Globus pallidus (tissue), 1 donor: ENCODE data around the gene PF4V1.

ENCODE experiments used
- DNase-seq: peaks from one replicate; pipeline ENCODE4 v3.0.0-alpha.2; 2015; ENCODE audit warnings: low spot score

The PF4V1 gene

GRCh38 chr4:73853246-73853704 is at the start of gene PF4V1:
Gene PF4V1 (plus strand): TSS chr4:73853296. CDS start chr4:73853363, 67 bp downstream.
- no peak for DNase-seq

- no peak for DNase-seq
Observed at GRCh38 chr4:73810191-73810590, 42.9 kb upstream of the PF4V1 start.

DNA sequence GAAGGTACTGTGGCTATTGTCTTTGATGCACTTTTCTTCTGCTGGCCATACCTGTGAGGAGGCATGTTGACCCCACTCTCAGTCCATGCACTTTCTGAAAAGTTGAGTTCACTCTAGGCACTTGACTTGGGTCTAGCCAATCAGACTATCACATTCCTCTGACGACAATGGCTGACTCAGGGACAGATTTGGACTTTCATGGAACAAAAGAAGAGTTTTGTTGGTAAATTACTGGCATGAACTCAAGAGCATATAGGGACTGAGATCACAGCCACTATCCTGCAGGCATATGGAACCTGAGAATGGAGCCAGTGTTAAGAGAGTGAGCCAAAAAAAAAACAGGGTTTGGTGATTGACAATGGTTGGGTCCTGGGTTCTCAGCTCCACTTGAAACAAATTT is 41.3 kb upstream of the PF4V1 start:
- no peak for DNase-seq

DNA sequence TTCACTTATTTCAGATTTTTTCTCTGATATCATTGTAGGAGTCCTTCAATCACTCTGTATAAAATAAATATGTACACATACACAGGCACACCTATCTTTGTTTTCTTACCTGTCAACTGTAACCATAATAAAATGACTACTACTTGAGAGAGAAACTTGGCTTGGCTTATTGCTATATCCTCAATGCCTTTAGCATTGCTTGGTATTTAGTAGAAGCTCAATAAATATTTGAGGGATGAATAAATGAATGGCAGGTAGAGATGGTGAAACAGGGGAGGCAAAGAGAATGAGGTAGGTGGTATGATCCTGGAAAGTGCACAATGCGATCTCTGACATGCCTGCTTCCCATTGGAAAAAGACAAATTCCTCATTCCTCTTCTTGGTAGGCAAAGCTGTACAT is 38.4 kb upstream of the PF4V1 start:
- DNase-seq = no peak

DNA sequence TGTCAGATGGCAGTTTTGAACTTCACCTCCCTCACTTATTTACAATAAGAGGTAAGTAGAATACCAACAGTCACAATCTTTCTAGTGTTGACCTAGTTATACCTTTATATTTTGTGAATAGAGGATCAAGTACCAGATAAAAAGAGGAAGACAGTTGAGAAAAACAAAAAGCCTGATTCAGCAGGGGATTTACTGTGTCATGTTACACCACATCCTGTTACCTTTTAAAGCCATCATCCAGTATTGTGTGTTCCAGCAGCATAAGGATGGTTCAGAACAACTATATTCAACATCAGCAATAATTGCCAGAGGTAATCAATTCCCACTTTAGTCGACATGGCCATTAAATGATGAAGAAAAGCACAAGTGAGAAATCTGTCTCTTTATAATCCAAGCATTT is 38.0 kb upstream of the PF4V1 start:
- no peak for DNase-seq

- no peak for DNase-seq
Observed at GRCh38 chr4:73816814-73817213, 36.3 kb upstream of the PF4V1 start.

GRCh38 chr4:73817341-73817740 is 35.8 kb upstream of the PF4V1 start:
- DNase-seq = no peak

DNA sequence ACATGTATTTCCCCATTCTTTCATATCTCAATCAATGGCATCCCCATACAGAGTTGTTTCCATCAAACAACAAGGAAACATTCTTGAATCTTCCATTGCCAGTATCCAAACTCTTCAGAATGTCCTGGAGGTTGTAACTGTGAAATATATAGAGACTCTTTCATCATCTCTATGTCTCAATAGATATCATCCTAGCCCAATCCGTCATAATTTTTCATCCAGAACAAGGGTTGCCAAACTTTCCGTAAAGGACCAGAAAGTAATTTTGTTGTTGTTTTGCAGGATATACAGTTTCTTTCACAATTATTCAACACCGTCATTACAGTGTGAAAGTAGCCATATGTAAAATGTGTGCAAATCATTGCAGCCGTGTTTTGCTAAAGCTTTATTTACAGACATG is 31.8 kb upstream of the PF4V1 start:
- DNase-seq = no peak

GRCh38 chr4:73822389-73822788 is 30.7 kb upstream of the PF4V1 start:
- no peak for DNase-seq

- DNase-seq = peak; percentile 20
Observed at GRCh38 chr4:73822812-73823504, 30.1 kb upstream of the PF4V1 start.

- DNase-seq = no peak
Observed at GRCh38 chr4:73823760-73824159, 29.3 kb upstream of the PF4V1 start.

DNA sequence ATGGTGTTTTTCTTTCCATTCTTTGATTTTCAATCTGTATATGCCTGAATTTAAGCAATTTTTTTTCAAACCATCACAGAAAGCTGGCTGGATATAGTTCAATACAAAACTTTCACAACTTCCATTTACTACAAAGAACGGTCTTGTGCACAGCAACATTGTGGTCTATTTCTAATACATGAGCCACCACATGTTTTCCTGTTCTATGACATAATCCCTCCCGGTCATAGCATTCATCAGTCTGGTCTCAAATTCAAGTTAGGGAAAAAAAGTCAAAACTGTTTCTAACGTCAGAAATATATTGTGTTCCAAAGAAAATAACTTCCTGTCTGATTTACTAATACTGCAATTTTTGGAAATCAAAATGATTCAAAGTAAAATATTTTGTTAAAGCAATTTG is 24.1 kb upstream of the PF4V1 start:
- DNase-seq = no peak

DNA sequence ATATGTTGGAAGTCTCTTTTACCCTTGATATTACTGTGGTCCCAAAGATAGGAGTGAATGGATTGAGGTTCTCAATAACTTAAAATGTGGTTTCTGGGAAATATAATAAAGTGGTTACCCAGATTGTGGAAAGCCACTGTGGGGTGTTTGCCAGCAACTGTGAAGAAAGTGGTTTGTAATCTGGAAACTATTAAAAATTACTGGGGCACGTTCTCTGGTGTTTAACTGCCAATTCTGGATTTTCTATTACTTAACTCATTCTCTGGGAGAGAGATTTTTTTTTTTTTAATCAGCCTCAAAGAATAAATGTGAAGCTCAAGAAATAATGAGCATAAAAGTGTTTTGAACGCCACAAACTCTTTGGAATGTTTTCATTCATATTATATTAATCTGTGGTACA is 21.5 kb upstream of the PF4V1 start:
- DNase-seq = no peak

- DNase-seq = no peak
Observed at GRCh38 chr4:73832651-73833237, 20.4 kb upstream of the PF4V1 start.

- no peak for DNase-seq
Observed at GRCh38 chr4:73836373-73837279, 16.5 kb upstream of the PF4V1 start, which contains the start of gene CXCL6. Gene CXCL6 (plus strand): TSS chr4:73836678. CDS start chr4:73836751, 73 bp downstream.

GRCh38 chr4:73839071-73839470 is 14.0 kb upstream of the PF4V1 start:
- DNase-seq = no peak

GRCh38 chr4:73839715-73840114 is 13.4 kb upstream of the PF4V1 start:
- DNase-seq = no peak

DNA sequence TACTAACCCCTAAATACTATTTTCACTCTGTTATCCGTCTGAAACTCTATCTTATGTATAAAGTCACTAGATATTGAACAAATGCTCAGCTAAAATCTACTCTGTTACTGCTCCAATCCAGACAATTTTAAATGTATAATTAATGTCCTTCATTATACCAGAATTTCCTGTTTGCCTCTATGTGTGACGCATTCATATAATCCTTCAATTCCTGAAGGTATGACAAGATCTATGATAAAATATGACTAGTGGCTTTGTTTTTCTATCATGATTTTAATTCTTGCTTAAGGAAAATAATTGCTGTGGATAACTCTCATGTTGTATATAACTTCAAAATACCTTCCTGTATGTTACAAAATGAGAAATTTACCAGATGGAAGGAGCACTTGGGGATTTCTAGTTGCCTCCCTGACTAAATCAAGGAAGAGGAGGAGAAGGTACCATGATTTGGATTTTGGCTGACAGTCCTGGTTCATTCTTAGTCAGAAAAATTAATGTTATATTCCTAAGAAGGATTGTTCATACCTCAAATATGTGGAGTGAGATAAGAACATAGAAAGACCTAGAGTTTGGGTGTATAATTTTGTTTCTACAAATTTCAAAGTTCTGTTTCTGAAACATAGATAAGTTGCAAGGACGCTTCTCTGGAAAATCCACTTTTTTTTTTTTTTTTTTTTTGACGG is 11.7 kb upstream of the PF4V1 start:
- no peak for DNase-seq

DNA sequence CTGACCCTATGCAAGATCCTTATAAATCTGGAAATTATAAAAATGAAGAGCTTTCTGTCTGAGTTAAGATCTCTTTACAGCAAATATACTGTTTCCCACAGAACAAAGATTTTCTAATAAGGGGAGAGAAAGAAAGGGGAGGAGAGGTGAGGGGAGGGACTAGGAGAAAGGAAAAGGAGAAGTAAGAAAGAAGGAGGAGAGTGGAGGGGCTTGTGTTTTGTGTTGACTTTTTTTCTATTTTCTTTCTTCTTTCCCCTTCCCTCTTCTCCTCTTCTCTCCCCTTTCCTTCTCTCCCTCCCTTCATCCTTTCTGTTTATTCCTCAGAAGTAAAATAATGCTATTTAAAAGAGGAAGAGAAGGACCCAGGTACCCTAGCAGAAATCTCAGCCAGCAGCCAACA is 10.4 kb upstream of the PF4V1 start:
- DNase-seq = no peak

GRCh38 chr4:73843369-73843768 is 9.7 kb upstream of the PF4V1 start:
- DNase-seq = no peak

DNA sequence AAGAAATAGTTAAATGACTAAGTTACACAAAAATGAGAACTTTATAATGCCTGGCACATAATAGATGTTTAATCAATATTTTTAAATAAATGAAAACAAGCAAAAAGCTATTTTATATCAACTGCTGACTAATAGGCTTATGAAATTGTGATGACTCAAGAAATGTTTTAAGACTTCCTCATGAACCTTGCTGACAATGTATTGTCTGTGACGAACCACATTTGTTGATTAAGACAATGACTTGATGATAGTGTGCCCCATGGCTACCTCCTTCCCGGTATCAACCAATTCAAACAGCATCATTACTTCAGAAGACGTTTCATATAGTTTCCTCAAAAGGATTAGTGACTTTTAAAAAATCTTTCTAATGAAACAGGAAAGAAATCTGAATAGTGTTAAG is 8.8 kb upstream of the PF4V1 start:
- DNase-seq = no peak

GRCh38 chr4:73844806-73845205 is 8.3 kb upstream of the PF4V1 start:
- no peak for DNase-seq
